Neural progenitor cell (in vitro differentiated cells): ENCODE results near the gene SPEN.

Source experiments
- CTCF ChIP-seq: fragments of 200-600 bp; sonication (generic); IDR thresholded peaks from 2 replicates; pipeline ENCODE4 v1.5.1; 2017; ENCODE audit warnings: antibody characterized with exemption, mild to moderate bottlenecking
- EZH2 ChIP-seq: fragments of 200-600 bp; sonication (generic); IDR thresholded peaks from 2 replicates; pipeline ENCODE4 v1.6.1; 2017; ENCODE audit warnings: antibody characterized with exemption, mild to moderate bottlenecking, moderate library complexity

- no peak for TF ChIP-seq CTCF
- no peak for TF ChIP-seq EZH2
Observed at GRCh38 chr1:15863156-15863901, 15.8 kb downstream of the SPEN start.
